ENCODE results near the gene CERKL.

Gene CERKL

DNA sequence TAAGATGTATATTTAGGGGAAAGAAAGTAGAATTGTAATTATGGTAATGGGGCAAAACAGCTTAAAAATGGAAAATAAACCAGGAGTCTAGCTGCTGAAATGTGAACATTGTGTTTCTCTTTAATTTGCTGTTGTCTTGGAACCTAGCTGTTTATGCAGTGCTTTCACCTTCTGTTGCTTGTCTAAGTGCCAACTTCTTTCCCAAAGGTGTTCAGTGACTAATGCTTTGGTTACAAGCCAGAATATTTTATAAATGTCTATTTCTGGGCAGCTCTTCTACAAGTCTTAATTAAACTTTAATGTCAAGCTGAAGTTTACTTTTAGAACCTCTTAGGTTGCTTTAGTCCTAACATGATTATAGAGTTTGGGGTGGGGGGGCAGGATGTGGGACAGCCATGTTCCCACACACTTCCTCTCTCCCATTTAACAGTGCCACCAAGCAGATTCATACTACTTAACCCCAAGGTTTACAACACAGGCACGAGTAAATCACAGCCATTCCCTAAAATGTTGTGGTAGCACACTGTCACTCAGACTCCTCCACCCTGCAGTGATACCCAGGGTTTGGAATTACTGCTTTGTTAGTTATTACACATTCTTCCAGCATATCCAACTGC, 139.1 kb downstream of the CERKL start:
- DNase-seq (ENCODE audit: low read depth): peak; percentile 22
- TF ChIP-seq, protein P1, sequence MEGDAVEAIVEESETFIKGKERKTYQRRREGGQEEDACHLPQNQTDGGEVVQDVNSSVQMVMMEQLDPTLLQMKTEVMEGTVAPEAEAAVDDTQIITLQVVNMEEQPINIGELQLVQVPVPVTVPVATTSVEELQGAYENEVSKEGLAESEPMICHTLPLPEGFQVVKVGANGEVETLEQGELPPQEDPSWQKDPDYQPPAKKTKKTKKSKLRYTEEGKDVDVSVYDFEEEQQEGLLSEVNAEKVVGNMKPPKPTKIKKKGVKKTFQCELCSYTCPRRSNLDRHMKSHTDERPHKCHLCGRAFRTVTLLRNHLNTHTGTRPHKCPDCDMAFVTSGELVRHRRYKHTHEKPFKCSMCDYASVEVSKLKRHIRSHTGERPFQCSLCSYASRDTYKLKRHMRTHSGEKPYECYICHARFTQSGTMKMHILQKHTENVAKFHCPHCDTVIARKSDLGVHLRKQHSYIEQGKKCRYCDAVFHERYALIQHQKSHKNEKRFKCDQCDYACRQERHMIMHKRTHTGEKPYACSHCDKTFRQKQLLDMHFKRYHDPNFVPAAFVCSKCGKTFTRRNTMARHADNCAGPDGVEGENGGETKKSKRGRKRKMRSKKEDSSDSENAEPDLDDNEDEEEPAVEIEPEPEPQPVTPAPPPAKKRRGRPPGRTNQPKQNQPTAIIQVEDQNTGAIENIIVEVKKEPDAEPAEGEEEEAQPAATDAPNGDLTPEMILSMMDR (conservative IDR thresholded peaks at IDR 0.05; ENCODE audit: low read depth, low read length): no peak
- no peak overlapping the region for H3K4me3 ChIP-seq (ENCODE audit: low read depth, low read length)

DNA sequence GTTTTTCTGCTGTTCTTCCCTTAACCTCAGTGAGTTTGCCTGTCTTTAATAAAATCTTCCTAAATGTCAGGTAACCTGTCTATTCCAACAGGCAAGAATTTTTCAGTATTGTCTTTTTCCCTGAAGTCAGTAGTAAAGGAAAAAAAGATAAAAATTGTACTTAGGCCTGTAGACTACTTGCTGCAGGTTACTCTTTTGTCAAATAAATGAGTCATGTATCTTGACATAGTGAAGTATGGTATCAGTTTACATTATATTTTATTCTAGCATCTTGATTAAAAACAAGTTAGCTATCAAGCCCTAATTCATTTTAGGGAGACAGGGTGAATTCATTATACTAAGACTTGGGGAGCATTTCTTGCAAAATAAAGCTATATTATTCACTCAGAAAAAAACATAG, 139.9 kb downstream of the CERKL start:
- no peak for DNase-seq (ENCODE audit: low read depth)
- TF ChIP-seq, protein P1 (conservative IDR thresholded peaks at IDR 0.05; ENCODE audit: low read depth, low read length): no peak
- H3K4me3 ChIP-seq (ENCODE audit: low read depth, low read length): no peak overlapping the region

DNA sequence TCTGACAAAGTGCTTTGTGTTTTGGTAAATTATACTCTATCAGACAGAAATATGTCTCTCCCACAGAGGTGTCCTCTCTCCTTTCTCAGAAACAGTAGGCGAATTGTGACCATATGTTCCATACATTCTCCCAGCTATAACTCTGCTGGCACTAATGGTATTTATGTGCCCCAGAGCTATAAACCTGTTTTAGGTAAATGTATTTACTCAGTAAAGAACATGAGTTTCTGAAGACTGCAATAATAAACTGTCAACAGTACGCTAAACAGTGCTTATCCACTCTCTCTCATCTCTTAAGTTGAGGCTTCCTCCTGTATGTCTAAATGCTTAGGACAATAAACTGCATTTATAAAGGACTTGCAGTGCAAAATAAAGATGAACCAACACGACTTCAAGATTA, 141.2 kb downstream of the CERKL start:
- no peak overlapping the region for H3K4me3 ChIP-seq (ENCODE audit: low read depth, low read length)
- TF ChIP-seq, protein P1 (conservative IDR thresholded peaks at IDR 0.05; ENCODE audit: low read depth, low read length): no peak
- no peak for DNase-seq (ENCODE audit: low read depth)

DNA sequence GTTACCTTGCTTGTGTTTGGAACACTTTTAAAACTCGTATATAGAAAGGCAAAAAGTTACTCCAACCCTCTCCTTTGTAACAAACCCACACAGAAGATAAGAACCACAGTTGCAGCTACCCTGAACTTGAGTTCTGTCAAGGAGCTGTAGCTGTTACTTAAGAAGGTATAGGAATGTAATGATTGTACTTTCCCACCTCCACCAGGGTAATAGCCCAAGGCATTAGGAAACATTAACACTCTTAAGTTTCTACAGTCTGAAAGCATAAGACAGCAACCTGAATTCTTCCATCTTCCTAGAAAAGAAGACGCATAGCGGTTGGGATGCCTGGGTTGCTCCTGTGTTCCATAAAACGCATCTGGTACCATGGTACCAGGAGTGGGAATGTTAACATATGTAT, 156.7 kb downstream of the CERKL start:
- no peak for DNase-seq (ENCODE audit: low read depth)
- TF ChIP-seq, protein P1 (conservative IDR thresholded peaks at IDR 0.05; ENCODE audit: low read depth, low read length): no peak
- H3K4me3 ChIP-seq (ENCODE audit: low read depth, low read length): no peak overlapping the region

DNA sequence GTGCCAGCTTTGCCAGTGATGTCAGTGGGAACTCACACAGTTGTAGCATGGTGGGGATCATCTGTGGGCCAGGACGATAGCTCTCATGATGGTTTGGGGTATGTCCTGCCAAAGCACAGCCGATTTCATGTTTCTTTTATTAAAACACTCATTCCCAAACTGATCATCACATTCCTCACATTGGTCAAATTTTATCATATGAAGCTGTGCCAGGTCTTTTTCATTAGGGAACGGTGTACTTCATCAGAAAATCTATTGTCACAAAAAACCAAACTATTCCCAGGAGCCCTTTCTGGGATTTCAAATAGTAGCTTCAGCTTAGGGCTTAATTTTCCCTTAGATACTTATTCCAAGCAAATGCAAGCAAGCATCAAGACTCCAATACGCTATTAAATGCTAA, 157.7 kb downstream of the CERKL start:
- H3K4me3 ChIP-seq (ENCODE audit: low read depth, low read length): no peak overlapping the region
- DNase-seq (ENCODE audit: low read depth): no peak
- TF ChIP-seq, protein P1 (conservative IDR thresholded peaks at IDR 0.05; ENCODE audit: low read depth, low read length): no peak
